ENCODE measurements around the gene TSFM. TPM values are rescaled to one million over a fixed set of nuclear protein-coding genes. Genes with fewer than 3 reads are reported as not detected.

Gene TSFM
- total and polyA plus RNA-seq, 9 of the 15 experiments (the other 6 are each of a cell fraction or from before 2014, with no cell fraction given) = 44.6 to 198 (median 60.2) TPM

GRCh38 chr12:57813111-57813970 lies 30.8 kb downstream of the TSFM start:
- DNase-seq (ENCODE audit: extremely low read depth in 1 of 4, low spot score in 3 of 4) = no peak
- no peak overlapping the region for H3K27ac ChIP-seq (ENCODE audit: extremely low read depth, low read depth, low read length)
- ChIA-PET POLR2A (interaction anchor here (0.7 to 1.9 kb wide), 2 partner anchors 10 to 31 kb away, joined by 4 to 5 read pairs; no protein-coding TSS in a partner anchor), CTCF (ENCODE audit: low intra/inter-chr PET ratio) (interaction anchor here (0.7 kb wide), 1 partner anchor 95 kb away, joined by 3 read pairs; no protein-coding TSS in a partner anchor)
- BruUV-seq (replicated peaks) = no TSS peak
- H4K20me1 ChIP-seq (replicated peaks; ENCODE audit: control insufficient read depth, insufficient read depth, low read length) = no peaks in the 10 kb centered on the region; the same call in 1 of the 2 replicates
- no peak overlapping the region for H3K4me3 ChIP-seq
- no peaks in the 10 kb centered on the region for H3K36me3 ChIP-seq (ENCODE audit: control insufficient read depth, insufficient read depth, low read length)
- peaks cover 6% of the 10 kb centered on the region for H3K9me1 ChIP-seq (ENCODE audit: control insufficient read depth, insufficient read depth, low read length)
- in situ Hi-C loops (cut with MboI) (no loop called here), intact Hi-C loops (cut with micrococcal nuclease) (no loop called here)
- no peaks in the 10 kb centered on the region for H3K27me3 ChIP-seq (ENCODE audit: control insufficient read depth in 2 of 2, insufficient read depth in 2 of 2, low read length in 2 of 2)
- no peak for FAIRE-seq
- no peaks in the 10 kb centered on the region for H3K79me2 ChIP-seq (ENCODE audit: control insufficient read depth, insufficient read depth, low read length)
- no peak for ATAC-seq
- WGBS (ENCODE audit: insufficient coverage, low coverage, missing lambda C conversion rate) = 48% methylated on average over 14 of the region's 14 CpGs
- peaks cover 14 to 28% of the 10 kb centered on the region in 2 experiments; a peak in 3 of 5 replicates for H3K4me1 ChIP-seq (replicated peaks in 1 of 2; ENCODE audit: control insufficient read depth in 2 of 2, insufficient read depth in 2 of 2, low read length in 2 of 2)
- no peak overlapping the region for H3K4me2 ChIP-seq (ENCODE audit: insufficient read depth, low read length)
- no peaks in the 10 kb centered on the region for H3K9me3 ChIP-seq (replicated peaks; ENCODE audit: control insufficient read depth, insufficient read depth, low read depth, low read length)
- H3K9ac ChIP-seq (ENCODE audit: insufficient read depth in 1 of 2, low read depth in 2 of 2, low read length in 2 of 2) = peak overlapping the region in 1 of 2 experiments; percentile 10; a peak in 1 of 4 replicates
- H2AFZ ChIP-seq (ENCODE audit: low read depth, low read length) = no peak overlapping the region
- TF ChIP-seq TCF7 (IDR thresholded peaks at IDR 0.05; ENCODE audit: borderline replicate concordance) (no peak), ARHGAP35 (IDR thresholded peaks at IDR 0.05; ENCODE audit: partially characterized antibody) (no peak), PHB2 (IDR thresholded peaks at IDR 0.05; ENCODE audit: low read depth) (no peak), ETV5 (CRISPR knock-in tag; IDR thresholded peaks at IDR 0.05; ENCODE audit: low read depth) (no peak), EP400 (IDR thresholded peaks at IDR 0.05) (no peak), ZNF668 (CRISPR knock-in tag; IDR thresholded peaks at IDR 0.05) (no peak), GTF3C2 (IDR thresholded peaks at IDR 0.05; ENCODE audit: borderline replicate concordance, extremely low read depth, insufficient read length) (no peak), ZNF77 (CRISPR knock-in tag; IDR thresholded peaks at IDR 0.05) (no peak), PTBP1 (IDR thresholded peaks at IDR 0.05; ENCODE audit: low read depth, low read length) (no peak), ZNF133 (CRISPR knock-in tag; IDR thresholded peaks at IDR 0.05) (no peak), CTCF (IDR thresholded peaks at IDR 0.05 in 2 of 3, conservative IDR thresholded peaks at IDR 0.05 in 1 of 3; ENCODE audit: insufficient read depth in 2 of 3, low read depth in 1 of 3, low read length in 3 of 3) (no peak), GTF2F1 (IDR thresholded peaks at IDR 0.05; ENCODE audit: low read depth, low read length) (no peak), ZNF436 (CRISPR knock-in tag; IDR thresholded peaks at IDR 0.05) (no peak), TCF3 (CRISPR knock-in tag; IDR thresholded peaks at IDR 0.05) (no peak), SRSF1 (IDR thresholded peaks at IDR 0.05; ENCODE audit: low read depth, low read length) (no peak), HINFP (tag; conservative IDR thresholded peaks at IDR 0.05; ENCODE audit: low read depth) (no peak), NFE2 (IDR thresholded peaks at IDR 0.05; ENCODE audit: low read depth) (no peak)

Measured in K562 (cell line).